SU-DHL-6 (cell line): Measurements from ENCODE around the gene KLRK1.
"Not testable (repeated sequence)": the region's sequence is repeated elsewhere in the genome, so short reads cannot be mapped to it uniquely, and the experiment has no call there.

Experiments
- H2AFZ ChIP-seq: fragments of 200-600 bp; sonication (generic); 2 replicates; pipeline ENCODE4 v1.6.1; 2014; ENCODE audit warnings: low read depth, mild to moderate bottlenecking, moderate library complexity, mixed read lengths, antibody characterized with exemption, low read length; ENCODE audit not compliant: severe bottlenecking
- H3F3A ChIP-seq: fragments of 200-600 bp; shearing (Covaris generic); 2 replicates; pipeline ENCODE4 v1.6.0; 2016; ENCODE audit warnings: antibody characterized with exemption, mild to moderate bottlenecking; ENCODE audit not compliant: insufficient read depth
- H3K27ac ChIP-seq: fragments of 200-600 bp; sonication (generic); 2 replicates; pipeline ENCODE4 v1.5.1; 2016; ENCODE audit warnings: low read depth, mild to moderate bottlenecking, low read length, moderate library complexity, mixed read lengths
- H3K27me3 ChIP-seq: fragments of 200-600 bp; sonication (generic), shearing (Covaris generic); 2 replicates; pipeline ENCODE4 v1.6.0; 2014; ENCODE audit warnings: mild to moderate bottlenecking, low read length
- H3K36me3 ChIP-seq: fragments of 200-600 bp; sonication (generic); 2 replicates; pipeline ENCODE4 v1.6.1; 2014; ENCODE audit warnings: mild to moderate bottlenecking, low read length, mixed read lengths
- H3K4me2 ChIP-seq: fragments of 300-600, 200-600 bp; shearing (Covaris generic), sonication (generic); 2 replicates; pipeline ENCODE4 v1.6.0; 2014; ENCODE audit warnings: low read length, low read depth, mild to moderate bottlenecking; ENCODE audit not compliant: poor library complexity, severe bottlenecking
- H3K4me3 ChIP-seq: fragments of 200-600 bp; sonication (generic); 2 replicates; pipeline ENCODE4 v1.5.1; 2014; ENCODE audit warnings: antibody characterized with exemption, low read length, mild to moderate bottlenecking, mixed read lengths; ENCODE audit not compliant: insufficient read depth, poor library complexity, severe bottlenecking
- H3K79me2 ChIP-seq: fragments of 200-600 bp; sonication (generic); 2 replicates; pipeline ENCODE4 v1.6.1; 2014; ENCODE audit warnings: mild to moderate bottlenecking, low read length, moderate library complexity; ENCODE audit not compliant: insufficient read depth
- H3K9ac ChIP-seq: fragments of 200-600 bp; sonication (generic); 2 replicates; pipeline ENCODE4 v1.7.0; 2014; ENCODE audit warnings: mild to moderate bottlenecking, low read length
- H3K9me2 ChIP-seq: fragments of 200-600 bp; sonication (generic); replicated peaks from 2 replicates; pipeline ENCODE4 v1.6.1; 2014; ENCODE audit warnings: low read length; ENCODE audit not compliant: insufficient read depth
- H3K9me3 ChIP-seq: fragments of 200-600 bp; sonication (generic); 2 replicates; pipeline ENCODE4 v1.6.1; 2014; ENCODE audit warnings: low read length, mixed read lengths; ENCODE audit not compliant: insufficient read depth
- H4K20me1 ChIP-seq: fragments of 200-600 bp; sonication (generic); 2 replicates; pipeline ENCODE4 v1.6.1; 2014; ENCODE audit warnings: low read depth, mild to moderate bottlenecking, antibody characterized with exemption, low read length, moderate library complexity, mixed read lengths
- EZH2phosphoT487 ChIP-seq: fragments of 200-600 bp; sonication (generic), shearing (Covaris generic); conservative IDR thresholded peaks from 2 replicates; pipeline ENCODE4 v1.6.1; 2018; ENCODE audit warnings: mild to moderate bottlenecking, antibody characterized with exemption, low read length, moderate library complexity, mixed read lengths
- TF ChIP-seq, protein P1 (sequence below): fragments of 200-600 bp; sonication (generic); IDR thresholded peaks from one replicate; pipeline ENCODE4 v1.5.1; 2017; ENCODE audit warnings: antibody characterized with exemption, mild to moderate bottlenecking, low read length, moderate library complexity; ENCODE audit not compliant: insufficient read depth, poor library complexity, severe bottlenecking

Gene KLRK1

DNA sequence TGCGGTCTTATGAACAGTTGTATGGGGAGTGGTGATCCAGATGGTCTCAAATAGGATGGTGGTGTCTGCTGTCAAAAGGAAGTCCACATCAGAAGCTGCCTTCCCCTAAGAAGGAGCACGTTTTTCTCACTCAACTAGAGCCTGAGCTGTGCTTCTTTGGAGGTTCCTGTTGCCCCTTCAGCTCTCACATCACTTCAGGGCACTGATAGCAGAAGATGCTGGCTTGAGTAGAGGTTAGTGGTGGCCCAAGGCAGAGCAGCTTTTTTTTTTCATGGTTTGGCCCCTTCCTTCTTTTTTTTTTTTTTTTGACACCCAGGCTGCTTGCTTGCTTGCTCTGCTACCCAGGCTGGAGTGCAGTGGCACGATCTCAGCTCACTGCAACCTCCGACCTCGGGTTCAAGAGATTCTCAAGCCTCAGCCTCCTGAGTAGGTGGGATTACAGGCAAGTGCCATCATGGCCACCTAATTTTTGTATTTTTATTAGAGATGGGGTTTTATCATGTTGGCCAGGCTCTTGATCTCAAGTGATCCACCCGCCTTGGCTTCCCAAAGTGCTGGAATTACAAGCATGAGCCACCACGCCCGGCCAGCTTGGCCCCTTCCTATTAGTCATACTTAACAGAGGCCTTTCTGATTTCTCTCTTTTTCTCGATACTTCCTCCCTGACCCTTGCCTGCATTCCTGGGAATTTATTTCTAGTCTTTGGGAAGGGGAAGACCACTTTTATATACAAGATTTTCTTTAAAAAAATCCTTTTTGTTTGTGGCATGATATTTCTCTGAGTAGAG is 50.6 kb downstream of the KLRK1 start:
- no peak overlapping the region for H2AFZ ChIP-seq
- H3K79me2 ChIP-seq, result no peaks in the 10 kb centered on the region
- H3K9me3 ChIP-seq, result no peaks in the 10 kb centered on the region
- no peak overlapping the region for H3K9ac ChIP-seq
- H3F3A ChIP-seq, result no peaks in the 10 kb centered on the region
- H3K27me3 ChIP-seq, result no peaks in the 10 kb centered on the region
- TF ChIP-seq EZH2phosphoT487, result no peak
- no peak overlapping the region for H3K4me2 ChIP-seq
- H4K20me1 ChIP-seq, result no peaks in the 10 kb centered on the region
- H3K9me2 ChIP-seq, result no peaks in the 10 kb centered on the region
- H3K36me3 ChIP-seq, result no peaks in the 10 kb centered on the region
- H3K4me3 ChIP-seq, result no peak overlapping the region
- H3K27ac ChIP-seq, result no peak overlapping the region

- H3K27me3 ChIP-seq, H3K27ac ChIP-seq: not testable (repeated sequence)
Measured at GRCh38 chr12:10338470-10338869, 51.4 kb downstream of the KLRK1 start.

GRCh38 chr12:10336196-10336595 is 53.6 kb downstream of the KLRK1 start:
- not testable (repeated sequence) for H3K27ac ChIP-seq, H3K79me2 ChIP-seq, H4K20me1 ChIP-seq, H3F3A ChIP-seq, H3K9me2 ChIP-seq, H3K27me3 ChIP-seq, H3K9ac ChIP-seq, H3K36me3 ChIP-seq, H3K9me3 ChIP-seq, H3K4me2 ChIP-seq, H3K4me3 ChIP-seq, H2AFZ ChIP-seq

More at GRCh38 chr12:10338470-10338869, 51.4 kb downstream of the KLRK1 start:
- H3K36me3 ChIP-seq, H3K9ac ChIP-seq, H3K9me3 ChIP-seq, H3F3A ChIP-seq, H3K4me3 ChIP-seq, H3K79me2 ChIP-seq, H4K20me1 ChIP-seq, H3K4me2 ChIP-seq, H3K9me2 ChIP-seq, H2AFZ ChIP-seq: not testable (repeated sequence)

- TF ChIP-seq, protein P1, sequence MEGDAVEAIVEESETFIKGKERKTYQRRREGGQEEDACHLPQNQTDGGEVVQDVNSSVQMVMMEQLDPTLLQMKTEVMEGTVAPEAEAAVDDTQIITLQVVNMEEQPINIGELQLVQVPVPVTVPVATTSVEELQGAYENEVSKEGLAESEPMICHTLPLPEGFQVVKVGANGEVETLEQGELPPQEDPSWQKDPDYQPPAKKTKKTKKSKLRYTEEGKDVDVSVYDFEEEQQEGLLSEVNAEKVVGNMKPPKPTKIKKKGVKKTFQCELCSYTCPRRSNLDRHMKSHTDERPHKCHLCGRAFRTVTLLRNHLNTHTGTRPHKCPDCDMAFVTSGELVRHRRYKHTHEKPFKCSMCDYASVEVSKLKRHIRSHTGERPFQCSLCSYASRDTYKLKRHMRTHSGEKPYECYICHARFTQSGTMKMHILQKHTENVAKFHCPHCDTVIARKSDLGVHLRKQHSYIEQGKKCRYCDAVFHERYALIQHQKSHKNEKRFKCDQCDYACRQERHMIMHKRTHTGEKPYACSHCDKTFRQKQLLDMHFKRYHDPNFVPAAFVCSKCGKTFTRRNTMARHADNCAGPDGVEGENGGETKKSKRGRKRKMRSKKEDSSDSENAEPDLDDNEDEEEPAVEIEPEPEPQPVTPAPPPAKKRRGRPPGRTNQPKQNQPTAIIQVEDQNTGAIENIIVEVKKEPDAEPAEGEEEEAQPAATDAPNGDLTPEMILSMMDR, result no peak
- no peak for TF ChIP-seq EZH2phosphoT487
- Histone ChIP-seq H3K36me3 (no peaks in the 10 kb centered on the region), H3K27ac (no peak overlapping the region), H3K27me3 (no peaks in the 10 kb centered on the region), H3K9ac (no peak overlapping the region), H3K79me2 (no peaks in the 10 kb centered on the region), H3K4me2 (no peak overlapping the region), H3K9me2 (no peaks in the 10 kb centered on the region), H3K4me3 (no peak overlapping the region), H2AFZ (no peak overlapping the region), H4K20me1 (no peaks in the 10 kb centered on the region), H3K9me3 (no peaks in the 10 kb centered on the region), H3F3A (no peaks in the 10 kb centered on the region)
Measured at GRCh38 chr12:10331642-10332239, 58.1 kb downstream of the KLRK1 start.

- not testable (repeated sequence) for H3K27ac ChIP-seq, H2AFZ ChIP-seq, H3F3A ChIP-seq
Measured at GRCh38 chr12:10328691-10329090, 61.1 kb downstream of the KLRK1 start.

More at GRCh38 chr12:10328691-10329090, 61.1 kb downstream of the KLRK1 start:
- not testable (repeated sequence) for H4K20me1 ChIP-seq, H3K79me2 ChIP-seq, H3K9me3 ChIP-seq, H3K27me3 ChIP-seq, H3K9me2 ChIP-seq, H3K4me2 ChIP-seq, H3K9ac ChIP-seq, H3K36me3 ChIP-seq, H3K4me3 ChIP-seq
